OCI-LY3 (cell line): Measurements from ENCODE around the gene CFB.

Experiments used
- EZH2phosphoT487 ChIP-seq: fragments of 200-600 bp; shearing (Covaris generic); IDR thresholded peaks from 2 replicates; pipeline ENCODE4 v1.6.1; 2018; ENCODE audit warnings: antibody characterized with exemption, mixed run types, low read depth
- TF ChIP-seq, protein P1 (sequence below): fragments of 200-600, 300-600 bp; sonication (generic); IDR thresholded peaks from 2 replicates; pipeline ENCODE4 v1.5.1; 2014; ENCODE audit warnings: antibody characterized with exemption, low read length, low read depth

DNA sequence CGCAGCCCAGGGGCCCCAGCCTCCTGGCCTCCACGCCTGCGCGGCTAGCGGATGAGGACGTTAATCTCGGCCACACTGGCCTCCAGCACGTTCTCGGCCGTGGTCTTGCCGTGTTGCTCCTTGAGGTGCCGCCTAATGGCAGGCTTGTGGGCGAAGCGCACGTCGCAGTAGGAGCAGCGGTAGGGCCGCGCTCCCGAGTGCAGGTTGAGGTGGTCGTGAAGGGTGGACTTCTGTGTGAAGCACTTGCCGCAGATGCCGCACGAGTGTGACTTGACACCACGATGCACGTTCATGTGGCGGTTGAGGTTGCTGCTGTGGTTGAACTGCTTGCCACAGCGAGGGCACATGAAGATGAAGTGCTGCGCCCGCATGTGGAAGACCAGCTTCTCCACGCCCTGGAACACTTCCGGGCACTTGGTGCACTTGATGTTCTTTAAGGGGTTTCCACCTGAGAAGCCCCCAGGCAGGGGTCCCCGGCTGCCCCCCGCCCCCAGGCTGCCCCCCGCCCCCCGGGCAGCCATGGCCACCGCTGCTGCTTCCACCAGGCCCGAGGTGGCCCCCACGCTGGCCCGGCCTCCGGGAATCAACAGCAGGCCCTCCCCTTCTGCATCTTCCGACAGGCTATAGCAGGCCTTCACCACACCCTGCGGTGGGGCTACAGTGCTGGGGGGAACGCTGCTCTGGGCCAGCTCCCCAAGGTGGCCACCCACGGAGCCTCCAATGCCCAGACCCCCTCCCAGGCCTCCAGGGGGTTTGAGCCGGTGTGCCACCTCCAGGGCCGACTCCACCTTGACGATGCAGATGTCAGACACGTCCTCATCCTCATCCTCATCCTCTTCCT, 45.8 kb upstream of the CFB start:
- TF ChIP-seq, protein P1, sequence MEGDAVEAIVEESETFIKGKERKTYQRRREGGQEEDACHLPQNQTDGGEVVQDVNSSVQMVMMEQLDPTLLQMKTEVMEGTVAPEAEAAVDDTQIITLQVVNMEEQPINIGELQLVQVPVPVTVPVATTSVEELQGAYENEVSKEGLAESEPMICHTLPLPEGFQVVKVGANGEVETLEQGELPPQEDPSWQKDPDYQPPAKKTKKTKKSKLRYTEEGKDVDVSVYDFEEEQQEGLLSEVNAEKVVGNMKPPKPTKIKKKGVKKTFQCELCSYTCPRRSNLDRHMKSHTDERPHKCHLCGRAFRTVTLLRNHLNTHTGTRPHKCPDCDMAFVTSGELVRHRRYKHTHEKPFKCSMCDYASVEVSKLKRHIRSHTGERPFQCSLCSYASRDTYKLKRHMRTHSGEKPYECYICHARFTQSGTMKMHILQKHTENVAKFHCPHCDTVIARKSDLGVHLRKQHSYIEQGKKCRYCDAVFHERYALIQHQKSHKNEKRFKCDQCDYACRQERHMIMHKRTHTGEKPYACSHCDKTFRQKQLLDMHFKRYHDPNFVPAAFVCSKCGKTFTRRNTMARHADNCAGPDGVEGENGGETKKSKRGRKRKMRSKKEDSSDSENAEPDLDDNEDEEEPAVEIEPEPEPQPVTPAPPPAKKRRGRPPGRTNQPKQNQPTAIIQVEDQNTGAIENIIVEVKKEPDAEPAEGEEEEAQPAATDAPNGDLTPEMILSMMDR: no peak
- TF ChIP-seq EZH2phosphoT487: no peak
